Subcutaneous adipose tissue (tissue), 4 donors: Measurements from ENCODE around the gene TCF7L2. TPM values are rescaled to one million over a fixed set of nuclear protein-coding genes. Genes with fewer than 3 reads are reported as not detected.

ENCODE experiments used
- CTCF ChIP-seq: fragments of 450-650 bp; IDR thresholded peaks from one replicate; pipeline ENCODE4 v1.5.1; 2016; ENCODE audit warnings: low read depth, mild to moderate bottlenecking, control low read depth, antibody characterized with exemption, moderate library complexity
- total RNA-seq, 4 donors: library from RNA; depleted of rRNA; stranded (reverse); fragments of >200 nt; gene quantifications; one replicate each; pipeline ENCODE4 v1.1.0, GENCODE V29; 2016

Gene TCF7L2
- total RNA-seq: 10 to 100 TPM; 24.3 to 70.1 (median 43.5) TPM

DNA sequence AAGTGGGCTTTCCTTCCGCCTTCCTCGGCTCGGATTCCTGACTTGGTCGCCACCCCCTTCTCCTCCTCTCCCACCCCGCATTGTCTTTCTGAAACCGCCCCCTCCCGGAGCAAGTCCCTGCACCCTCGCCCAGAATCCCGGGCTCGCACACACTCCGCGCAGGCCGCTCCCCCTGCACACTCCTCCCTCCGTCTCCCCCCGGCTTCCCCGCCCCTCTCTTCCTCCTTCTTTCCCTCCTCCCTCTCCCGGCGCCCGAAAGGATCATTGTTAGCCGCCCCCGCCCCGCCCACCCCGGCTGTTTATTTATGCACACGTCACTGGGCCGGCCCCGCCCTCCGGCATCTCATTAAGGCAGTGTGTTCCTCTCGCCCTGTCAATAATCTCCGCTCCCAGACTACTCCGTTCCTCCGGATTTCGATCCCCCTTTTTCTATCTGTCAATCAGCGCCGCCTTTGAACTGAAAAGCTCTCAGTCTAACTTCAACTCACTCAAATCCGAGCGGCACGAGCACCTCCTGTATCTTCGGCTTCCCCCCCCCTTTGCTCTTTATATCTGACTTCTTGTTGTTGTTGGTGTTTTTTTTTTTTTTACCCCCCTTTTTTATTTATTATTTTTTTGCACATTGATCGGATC, at the start of gene TCF7L2:
TSS of gene TCF7L2 (plus strand) at position 373 of the 633 bp plus-strand sequence. CDS start 510 bp downstream, outside the sequence.
- no peak for TF ChIP-seq CTCF

- TF ChIP-seq CTCF: no peak
Measured at GRCh38 chr10:112902730-112903129, 47.3 kb upstream of the TCF7L2 start.

GRCh38 chr10:112904000-112904399, 46.0 kb upstream of the TCF7L2 start:
- TF ChIP-seq CTCF: no peak

- TF ChIP-seq CTCF: no peak
Measured at GRCh38 chr10:112906945-112907344, 43.1 kb upstream of the TCF7L2 start.

- TF ChIP-seq CTCF: no peak
Measured at GRCh38 chr10:112907893-112908292, 42.2 kb upstream of the TCF7L2 start.

DNA sequence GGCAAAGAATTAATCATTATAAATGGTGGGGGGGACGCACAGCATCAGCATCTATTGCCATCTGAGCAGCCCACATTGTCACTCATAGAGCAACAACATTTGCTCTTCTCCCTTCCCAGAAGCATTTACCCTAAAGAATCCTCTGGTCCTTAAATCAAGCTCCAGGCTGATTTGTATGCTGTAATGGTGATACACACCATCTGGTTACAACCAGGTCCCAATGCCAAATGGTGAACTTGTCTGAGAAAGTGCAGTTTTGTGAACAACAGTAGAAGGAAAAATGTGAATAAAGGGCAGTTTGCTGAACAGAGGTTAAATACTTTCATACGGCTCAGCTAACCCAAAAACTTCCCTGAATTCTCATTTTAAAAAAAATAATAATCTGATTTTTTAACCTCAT, 38.8 kb upstream of the TCF7L2 start:
- no peak for TF ChIP-seq CTCF

GRCh38 chr10:112912410-112912928, 37.6 kb upstream of the TCF7L2 start:
- no peak for TF ChIP-seq CTCF
